Activated naive CD8-positive, alpha-beta T cell treated with anti-CD3 and anti-CD28 coated beads for 36 hours (primary cell): Measurements from ENCODE around the gene ADRA2A. TPM values are rescaled to one million over a fixed set of nuclear protein-coding genes. Genes with fewer than 3 reads are reported as not detected.

Source experiments
- DNase-seq: peaks from one replicate; pipeline ENCODE4 v3.0.0; 2021
- H3K27ac Mint-ChIP-seq: one replicate; pipeline ENCODE4 v1.8.0; 2022; ENCODE audit warnings: mild to moderate bottlenecking, moderate library complexity, mixed read lengths
- H3K27me3 Mint-ChIP-seq: one replicate; pipeline ENCODE4 v1.8.0; 2022; ENCODE audit warnings: mild to moderate bottlenecking, mixed read lengths
- H3K36me3 Mint-ChIP-seq: one replicate; pipeline ENCODE4 v1.8.0; 2021; ENCODE audit warnings: mild to moderate bottlenecking, mixed read lengths
- H3K4me1 Mint-ChIP-seq: one replicate; pipeline ENCODE4 v1.8.0; 2021; ENCODE audit warnings: mixed read lengths
- H3K4me3 Mint-ChIP-seq: one replicate; pipeline ENCODE4 v1.8.0; 2022; ENCODE audit warnings: mild to moderate bottlenecking, moderate library complexity, mixed read lengths
- H3K9me3 Mint-ChIP-seq: one replicate; pipeline ENCODE4 v1.8.0; 2022; ENCODE audit warnings: mixed read lengths
- total RNA-seq, 2 experiments: library from RNA; stranded (reverse); gene quantifications; one replicate each; pipeline ENCODE4 v1.2.3, GENCODE V29; 2021

Gene ADRA2A
- not detected for total RNA-seq

DNA sequence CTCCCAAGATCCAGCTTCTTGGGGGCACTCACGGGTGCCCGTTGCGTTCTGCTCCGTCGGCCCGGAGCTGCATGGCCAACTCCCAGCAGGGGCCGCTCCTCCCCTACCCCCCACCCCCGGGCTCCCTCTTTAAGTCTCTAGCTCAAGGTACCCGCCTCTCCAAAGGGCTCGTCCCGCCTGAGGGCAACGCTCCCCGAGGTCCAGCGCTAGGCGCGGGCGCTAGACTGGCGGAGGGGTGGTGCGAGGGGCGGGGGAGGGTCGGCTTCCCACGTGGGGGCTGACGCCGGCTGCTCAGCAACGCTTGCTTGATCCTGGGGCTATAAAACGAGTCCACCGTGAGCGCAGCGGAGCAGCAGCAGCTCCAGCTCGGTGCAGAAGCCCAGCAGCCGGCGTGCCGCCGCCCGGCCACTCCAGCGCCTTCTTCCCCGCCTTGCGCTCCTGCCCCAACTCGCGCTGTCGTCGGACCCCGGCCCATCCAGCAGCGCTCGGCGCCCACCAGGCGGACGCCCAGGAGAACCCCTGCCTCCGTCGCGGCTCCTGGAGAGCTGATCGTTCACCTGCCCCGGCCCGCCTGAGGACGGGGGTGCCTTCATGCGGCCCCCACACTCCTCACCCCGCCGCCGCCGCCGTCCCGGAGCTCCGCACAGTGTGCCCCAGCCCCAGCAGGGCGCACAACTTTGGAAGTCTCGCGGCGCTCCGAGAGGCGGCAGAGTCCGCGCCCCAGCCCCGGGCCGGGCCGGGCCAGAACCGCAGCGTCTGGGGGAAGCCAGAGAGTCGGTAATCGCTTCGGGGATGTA lies at the start of gene ADRA2A:
Gene ADRA2A (plus strand): TSS at position 348 of the 797 bp plus-strand sequence. CDS start 968 bp downstream, outside the sequence.
- Mint-ChIP-seq H3K4me1 (peaks cover 4% of the 10 kb centered on the region), H3K9me3 (peaks cover 2% of the 10 kb centered on the region), H3K27me3 (peaks cover 75% of the 10 kb centered on the region), H3K4me3 (peak within 1 kb of the TSS; percentile 71), H3K36me3 (peaks cover 2% of the 10 kb centered on the region), H3K27ac (no peak within 1 kb of the TSS)
- peak; percentile 33 for DNase-seq

DNA sequence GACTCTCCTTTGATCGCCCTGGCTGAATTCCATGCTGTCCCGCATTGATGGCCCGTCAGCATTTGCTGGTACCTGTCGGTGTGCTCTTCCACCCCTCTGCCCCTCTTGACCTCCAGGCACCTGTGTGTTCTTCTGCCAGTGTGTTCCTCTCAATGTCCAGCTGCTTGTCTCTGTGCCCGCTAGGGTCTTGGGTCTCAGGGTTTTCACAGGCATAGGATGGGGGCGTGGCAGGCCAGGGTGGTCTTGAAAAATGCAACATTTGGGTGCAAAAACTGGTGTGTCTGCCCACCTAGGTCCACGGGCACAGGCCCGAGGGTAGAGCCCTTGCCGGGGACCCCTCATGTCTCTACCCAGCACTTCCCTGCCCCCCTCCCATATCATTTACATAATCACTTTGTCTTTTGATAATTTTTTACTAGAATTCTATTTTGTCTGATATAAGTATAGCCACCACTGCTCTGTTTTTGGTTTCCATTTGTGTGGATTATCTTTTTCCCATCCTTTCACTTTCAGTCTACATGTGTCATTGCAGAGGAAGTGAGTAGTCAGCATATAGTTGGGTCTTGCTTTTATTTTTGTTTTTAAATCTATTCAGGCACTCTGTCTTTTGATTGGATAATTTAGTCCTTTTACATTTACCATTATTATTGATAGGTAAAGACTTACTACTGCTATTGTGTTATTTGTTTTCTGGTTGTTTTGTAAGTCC lies 46.6 kb upstream of the ADRA2A start:
- H3K4me3 Mint-ChIP-seq: no peak overlapping the region
- H3K36me3 Mint-ChIP-seq: peaks cover 31% of the 10 kb centered on the region
- no peaks in the 10 kb centered on the region for H3K27me3 Mint-ChIP-seq
- DNase-seq: no peak
- peaks cover 42% of the 10 kb centered on the region for H3K9me3 Mint-ChIP-seq
- no peak overlapping the region for H3K27ac Mint-ChIP-seq
- H3K4me1 Mint-ChIP-seq: peaks cover 8% of the 10 kb centered on the region

DNA sequence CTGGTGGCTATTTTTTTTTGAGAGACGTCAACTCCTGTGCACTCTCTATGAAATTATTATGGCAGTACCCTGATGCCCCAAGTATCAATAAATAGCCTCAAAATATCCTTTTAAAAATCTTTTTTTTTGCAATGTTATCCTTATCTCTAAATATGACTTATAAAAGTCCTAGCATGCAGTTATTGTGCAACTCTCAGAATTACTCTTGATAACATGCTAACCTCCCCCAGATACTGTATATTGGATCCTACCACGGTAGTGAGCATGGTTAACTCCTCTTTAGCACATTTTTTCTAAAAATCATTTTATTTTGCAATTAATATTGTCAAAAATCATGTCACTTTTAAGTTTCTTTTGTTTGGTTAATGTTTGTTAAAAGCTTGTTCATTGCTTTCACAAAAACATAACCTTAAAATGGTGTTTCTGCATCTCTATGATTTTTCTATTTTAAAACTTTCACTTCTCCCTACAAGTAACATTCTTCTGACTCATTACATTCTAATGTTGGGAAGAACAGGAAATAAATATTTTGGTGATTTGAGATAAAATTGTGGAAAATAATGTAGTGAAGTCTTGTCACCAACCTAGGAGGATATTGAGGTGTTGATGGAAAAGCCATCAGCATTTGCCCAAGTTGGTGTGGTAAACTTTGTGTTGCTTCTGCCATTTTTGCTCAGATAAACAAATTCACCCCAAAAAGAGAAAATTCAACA lies 42.1 kb upstream of the ADRA2A start:
- peaks cover 34% of the 10 kb centered on the region for H3K9me3 Mint-ChIP-seq
- H3K27me3 Mint-ChIP-seq: peaks cover 3% of the 10 kb centered on the region
- no peak overlapping the region for H3K4me3 Mint-ChIP-seq
- H3K36me3 Mint-ChIP-seq: peaks cover 32% of the 10 kb centered on the region
- DNase-seq: no peak
- H3K27ac Mint-ChIP-seq: no peak overlapping the region
- peaks cover 8% of the 10 kb centered on the region for H3K4me1 Mint-ChIP-seq

DNA sequence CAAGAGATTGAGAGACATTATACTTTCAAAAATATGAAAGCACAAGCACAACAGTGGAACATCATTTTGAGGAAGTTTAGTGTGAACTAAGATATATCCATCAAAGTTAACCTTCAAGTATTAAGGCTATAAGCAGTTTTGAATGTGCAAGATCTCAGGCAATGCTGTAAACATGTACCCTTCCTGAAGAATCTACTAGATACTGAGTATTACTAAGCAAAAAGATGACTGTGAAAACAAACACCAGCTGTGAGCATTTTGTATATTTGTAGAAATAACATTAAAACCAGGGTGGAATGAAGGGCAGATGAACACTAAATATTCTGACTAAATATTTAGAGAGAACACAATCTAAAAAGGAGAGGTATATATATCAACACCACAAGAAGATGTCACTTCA lies 41.3 kb upstream of the ADRA2A start:
- Mint-ChIP-seq H3K36me3 (peaks cover 29% of the 10 kb centered on the region), H3K9me3 (peaks cover 38% of the 10 kb centered on the region)

DNA sequence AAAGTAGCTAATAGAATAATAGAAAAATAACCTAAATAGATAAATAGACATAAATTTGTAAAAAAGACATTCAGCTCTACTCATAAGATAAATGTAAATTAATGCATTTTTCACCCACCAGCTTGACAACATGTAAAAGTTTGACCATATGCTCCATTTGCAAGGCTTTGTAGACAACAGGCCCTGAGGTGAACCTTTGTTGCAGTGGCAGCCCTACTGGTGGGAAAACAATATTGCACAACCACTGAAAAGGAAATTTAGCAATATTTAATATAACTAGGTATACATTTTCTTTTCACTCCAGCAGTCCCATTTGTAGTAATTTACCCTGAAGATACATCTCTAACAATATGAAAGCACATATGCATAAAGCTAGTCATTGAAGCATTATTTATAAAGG lies 39.0 kb upstream of the ADRA2A start:
- Mint-ChIP-seq H3K4me3 (no peak overlapping the region), H3K36me3 (peaks cover 21% of the 10 kb centered on the region), H3K27ac (no peak overlapping the region), H3K27me3 (peaks cover 8% of the 10 kb centered on the region), H3K9me3 (peaks cover 37% of the 10 kb centered on the region), H3K4me1 (no peaks in the 10 kb centered on the region)
- DNase-seq: no peak

More for the DNA sequence above, 41.3 kb upstream of the ADRA2A start:
- H3K4me3 Mint-ChIP-seq: no peak overlapping the region
- H3K27ac Mint-ChIP-seq: no peak overlapping the region
- no peak for DNase-seq
- H3K4me1 Mint-ChIP-seq: peaks cover 2% of the 10 kb centered on the region
- peaks cover 5% of the 10 kb centered on the region for H3K27me3 Mint-ChIP-seq

DNA sequence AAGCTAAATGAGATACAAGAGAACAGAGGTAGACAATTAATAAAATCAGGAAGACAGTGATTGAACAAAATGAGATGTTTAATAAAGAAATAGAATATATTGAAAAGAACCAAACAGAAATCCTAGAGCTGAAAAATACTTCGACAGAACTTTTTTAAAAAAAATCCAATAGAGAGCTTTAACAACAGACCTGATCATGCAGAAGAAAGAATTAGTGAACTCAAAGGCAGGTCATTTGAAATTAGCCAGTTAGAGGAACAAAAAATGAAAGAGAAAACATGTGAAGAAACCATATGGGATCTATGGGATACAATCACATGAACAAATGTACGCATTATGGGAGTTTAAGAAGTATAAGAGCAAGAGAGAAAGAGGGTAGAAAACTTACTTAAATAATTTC lies 37.3 kb upstream of the ADRA2A start:
- Mint-ChIP-seq H3K27ac (no peak overlapping the region), H3K36me3 (peaks cover 13% of the 10 kb centered on the region), H3K4me1 (no peaks in the 10 kb centered on the region), H3K4me3 (no peak overlapping the region), H3K9me3 (peaks cover 27% of the 10 kb centered on the region), H3K27me3 (peaks cover 8% of the 10 kb centered on the region)
- no peak for DNase-seq

DNA sequence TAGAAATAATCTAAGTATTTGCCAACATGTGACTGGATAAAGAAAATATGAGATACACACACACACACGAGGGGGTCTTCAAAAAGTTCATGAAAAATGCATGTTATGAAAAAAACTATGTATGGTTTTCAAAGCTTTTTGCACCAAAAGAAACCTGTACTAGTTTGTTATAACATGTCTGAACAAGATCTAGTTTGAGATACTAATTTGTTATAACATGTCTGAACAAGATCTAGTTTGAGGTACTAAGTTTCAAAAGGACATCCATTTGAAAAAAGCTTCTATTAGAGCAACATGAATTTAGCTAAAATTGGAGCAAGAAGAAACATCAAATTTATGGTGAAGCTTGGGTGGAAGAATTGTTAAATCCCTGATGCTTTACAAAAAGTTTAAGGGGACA lies 19.8 kb upstream of the ADRA2A start:
- H3K4me3 Mint-ChIP-seq: no peak overlapping the region
- DNase-seq: no peak
- peaks cover 14% of the 10 kb centered on the region for H3K27me3 Mint-ChIP-seq
- H3K27ac Mint-ChIP-seq: no peak overlapping the region
- peaks cover 21% of the 10 kb centered on the region for H3K9me3 Mint-ChIP-seq
- peaks cover 3% of the 10 kb centered on the region for H3K36me3 Mint-ChIP-seq
- no peaks in the 10 kb centered on the region for H3K4me1 Mint-ChIP-seq

DNA sequence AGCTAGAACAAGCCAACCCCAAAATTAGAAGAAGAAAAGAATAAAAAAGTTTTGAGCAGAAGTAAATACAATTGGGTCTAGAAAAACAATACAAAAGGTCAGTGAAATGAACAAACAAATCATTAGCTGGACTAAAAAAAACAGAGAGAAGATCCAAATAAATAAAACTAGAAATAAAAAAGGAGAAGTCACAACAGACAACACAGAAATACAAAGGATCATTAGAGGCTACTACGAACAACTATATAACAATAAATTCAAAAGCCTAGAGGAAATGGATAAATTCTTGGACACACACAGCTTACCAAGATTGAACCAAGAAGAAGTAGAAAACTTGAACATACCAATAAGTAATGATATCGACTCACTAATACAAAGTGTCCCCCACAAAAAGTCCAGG lies 13.4 kb upstream of the ADRA2A start:
- no peak for DNase-seq
- Mint-ChIP-seq H3K27ac (no peak overlapping the region), H3K27me3 (peaks cover 26% of the 10 kb centered on the region), H3K4me1 (no peaks in the 10 kb centered on the region), H3K4me3 (no peak overlapping the region), H3K36me3 (peaks cover 3% of the 10 kb centered on the region), H3K9me3 (peaks cover 11% of the 10 kb centered on the region)

DNA sequence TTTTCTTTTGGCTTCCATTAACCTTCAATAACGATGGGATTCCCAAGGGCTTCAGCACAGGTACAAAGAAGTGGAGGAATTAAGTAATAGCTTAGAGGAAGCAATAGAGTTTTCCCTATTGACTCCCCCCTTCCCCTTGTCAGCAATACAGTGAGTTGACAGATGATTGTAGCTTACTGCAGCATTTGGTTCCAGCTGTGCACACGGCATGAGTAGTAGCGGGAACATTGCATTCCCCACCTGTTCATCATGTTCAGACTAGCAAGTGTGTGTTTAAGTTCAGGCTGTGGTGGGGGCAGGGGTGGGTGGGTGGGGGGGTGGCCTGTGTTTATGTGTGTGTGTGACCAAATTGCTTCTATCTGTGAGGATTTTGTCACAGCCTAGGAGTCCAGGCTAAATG lies 4.6 kb upstream of the ADRA2A start:
- Mint-ChIP-seq H3K4me3 (no peak overlapping the region), H3K36me3 (no peaks in the 10 kb centered on the region), H3K4me1 (peaks cover 4% of the 10 kb centered on the region), H3K27ac (no peak overlapping the region), H3K9me3 (peaks cover 5% of the 10 kb centered on the region), H3K27me3 (peaks cover 64% of the 10 kb centered on the region)
- no peak for DNase-seq

DNA sequence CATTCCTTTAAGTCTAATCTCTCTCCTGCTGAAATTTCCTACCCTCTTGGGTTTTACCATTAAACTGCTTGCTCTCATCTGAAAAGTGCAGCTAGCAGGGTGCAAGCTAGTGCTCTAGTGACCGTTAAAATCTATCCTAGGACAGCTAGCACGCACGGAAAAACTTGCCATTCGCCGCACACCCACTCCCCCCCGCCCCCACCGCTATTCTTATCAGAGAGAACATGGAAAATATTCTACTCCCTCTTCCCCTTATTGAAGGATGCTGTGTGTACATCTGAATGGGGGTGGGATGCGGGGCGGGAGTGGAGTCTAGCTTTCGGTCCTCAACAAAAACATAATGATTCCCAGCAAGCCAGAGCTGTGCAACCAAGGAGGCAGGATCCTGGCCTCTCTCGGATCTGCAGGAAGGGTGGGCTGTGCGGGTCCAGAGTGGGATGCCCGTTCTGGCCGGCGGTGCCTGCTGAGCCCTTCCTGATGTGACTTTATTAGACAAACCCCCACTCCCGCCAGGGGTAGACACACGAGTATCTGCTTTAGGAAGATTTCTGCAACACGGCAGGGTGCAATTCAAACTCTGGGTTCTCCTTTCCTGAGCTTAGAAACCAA lies 1.1 kb upstream of the ADRA2A start:
- H3K36me3 Mint-ChIP-seq: peaks cover 2% of the 10 kb centered on the region
- H3K4me3 Mint-ChIP-seq: peak overlapping the region; percentile 71
- H3K27me3 Mint-ChIP-seq: peaks cover 78% of the 10 kb centered on the region
- DNase-seq: no peak
- H3K9me3 Mint-ChIP-seq: peaks cover 2% of the 10 kb centered on the region
- peaks cover 4% of the 10 kb centered on the region for H3K4me1 Mint-ChIP-seq
- H3K27ac Mint-ChIP-seq: no peak overlapping the region

DNA sequence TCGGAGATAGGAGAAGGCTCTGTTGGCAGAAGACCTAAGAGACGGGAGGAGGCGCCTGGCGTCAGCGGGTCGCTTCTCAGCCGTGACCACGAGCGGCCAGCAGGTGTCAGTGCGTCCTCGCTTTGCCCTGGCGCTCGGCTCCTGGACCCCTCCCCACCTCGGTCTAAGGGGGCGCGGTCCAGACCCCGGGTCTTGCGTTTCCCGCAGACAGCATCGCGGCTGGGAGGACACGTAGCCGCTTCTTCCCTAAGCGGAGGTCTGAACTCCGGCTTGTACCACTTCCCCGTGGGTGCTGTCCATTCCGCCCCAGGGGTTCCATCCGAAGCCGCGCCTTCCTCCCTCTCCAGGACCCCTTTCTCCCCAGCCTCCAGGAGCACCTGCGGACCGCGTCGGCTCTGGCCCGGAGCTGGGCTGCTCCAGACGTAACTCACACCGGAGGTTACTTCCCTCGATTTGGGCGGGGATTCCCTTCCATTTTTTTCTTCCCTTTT lies 593 bp upstream of the ADRA2A start:
- Mint-ChIP-seq H3K36me3 (peaks cover 2% of the 10 kb centered on the region), H3K27ac (no peak overlapping the region), H3K9me3 (peaks cover 2% of the 10 kb centered on the region), H3K4me3 (peak overlapping the region; percentile 71), H3K4me1 (peaks cover 4% of the 10 kb centered on the region), H3K27me3 (peaks cover 74% of the 10 kb centered on the region)
- peak; percentile 64 for DNase-seq

DNA sequence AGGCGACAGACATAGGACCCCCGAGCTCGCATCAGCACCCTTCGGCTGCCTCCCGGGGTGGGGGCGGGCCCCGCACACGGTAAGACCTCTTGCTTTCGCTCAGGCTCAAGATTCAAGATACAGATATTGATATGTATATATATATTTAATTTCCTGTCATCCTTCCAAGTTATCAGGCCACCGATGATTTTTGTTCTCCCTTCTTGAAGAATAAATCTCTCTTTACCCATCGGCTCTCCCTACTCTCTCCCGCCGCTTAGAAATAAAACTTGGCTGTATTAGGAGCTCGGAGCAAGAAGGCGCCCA lies 603 bp downstream of the ADRA2A start:
- Mint-ChIP-seq H3K9me3 (peaks cover 2% of the 10 kb centered on the region), H3K36me3 (peaks cover 2% of the 10 kb centered on the region), H3K4me1 (peaks cover 4% of the 10 kb centered on the region), H3K27me3 (peaks cover 72% of the 10 kb centered on the region), H3K27ac (no peak overlapping the region), H3K4me3 (peak overlapping the region; percentile 71)
- DNase-seq: no peak

DNA sequence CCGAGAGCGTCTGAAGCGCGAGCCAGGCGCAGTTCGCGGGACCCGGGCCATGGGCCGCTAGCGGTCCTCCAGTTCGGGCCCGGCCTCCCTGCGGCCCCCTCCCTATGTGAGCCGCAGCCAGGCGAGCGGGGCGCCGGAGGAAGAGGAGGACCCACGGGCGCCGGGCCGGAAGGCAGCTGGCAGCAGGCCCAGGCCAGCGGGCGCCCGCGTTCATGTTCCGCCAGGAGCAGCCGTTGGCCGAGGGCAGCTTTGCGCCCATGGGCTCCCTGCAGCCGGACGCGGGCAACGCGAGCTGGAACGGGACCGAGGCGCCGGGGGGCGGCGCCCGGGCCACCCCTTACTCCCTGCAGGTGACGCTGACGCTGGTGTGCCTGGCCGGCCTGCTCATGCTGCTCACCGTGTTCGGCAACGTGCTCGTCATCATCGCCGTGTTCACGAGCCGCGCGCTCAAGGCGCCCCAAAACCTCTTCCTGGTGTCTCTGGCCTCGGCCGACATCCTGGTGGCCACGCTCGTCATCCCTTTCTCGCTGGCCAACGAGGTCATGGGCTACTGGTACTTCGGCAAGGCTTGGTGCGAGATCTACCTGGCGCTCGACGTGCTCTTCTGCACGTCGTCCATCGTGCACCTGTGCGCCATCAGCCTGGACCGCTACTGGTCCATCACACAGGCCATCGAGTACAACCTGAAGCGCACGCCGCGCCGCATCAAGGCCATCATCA lies 1.1 kb downstream of the ADRA2A start:
- peak; percentile 34 for DNase-seq

DNA sequence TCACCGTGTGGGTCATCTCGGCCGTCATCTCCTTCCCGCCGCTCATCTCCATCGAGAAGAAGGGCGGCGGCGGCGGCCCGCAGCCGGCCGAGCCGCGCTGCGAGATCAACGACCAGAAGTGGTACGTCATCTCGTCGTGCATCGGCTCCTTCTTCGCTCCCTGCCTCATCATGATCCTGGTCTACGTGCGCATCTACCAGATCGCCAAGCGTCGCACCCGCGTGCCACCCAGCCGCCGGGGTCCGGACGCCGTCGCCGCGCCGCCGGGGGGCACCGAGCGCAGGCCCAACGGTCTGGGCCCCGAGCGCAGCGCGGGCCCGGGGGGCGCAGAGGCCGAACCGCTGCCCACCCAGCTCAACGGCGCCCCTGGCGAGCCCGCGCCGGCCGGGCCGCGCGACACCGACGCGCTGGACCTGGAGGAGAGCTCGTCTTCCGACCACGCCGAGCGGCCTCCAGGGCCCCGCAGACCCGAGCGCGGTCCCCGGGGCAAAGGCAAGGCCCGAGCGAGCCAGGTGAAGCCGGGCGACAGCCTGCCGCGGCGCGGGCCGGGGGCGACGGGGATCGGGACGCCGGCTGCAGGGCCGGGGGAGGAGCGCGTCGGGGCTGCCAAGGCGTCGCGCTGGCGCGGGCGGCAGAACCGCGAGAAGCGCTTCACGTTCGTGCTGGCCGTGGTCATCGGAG lies 1.8 kb downstream of the ADRA2A start:
- DNase-seq: no peak
- Mint-ChIP-seq H3K27ac (no peak overlapping the region), H3K27me3 (peaks cover 60% of the 10 kb centered on the region), H3K4me1 (peaks cover 4% of the 10 kb centered on the region), H3K36me3 (peaks cover 2% of the 10 kb centered on the region), H3K9me3 (peaks cover 2% of the 10 kb centered on the region), H3K4me3 (peak overlapping the region; percentile 37)

More for the DNA sequence above, 1.1 kb downstream of the ADRA2A start:
- Mint-ChIP-seq H3K27me3 (peaks cover 67% of the 10 kb centered on the region), H3K4me1 (peaks cover 4% of the 10 kb centered on the region), H3K9me3 (peaks cover 2% of the 10 kb centered on the region), H3K36me3 (peaks cover 2% of the 10 kb centered on the region), H3K4me3 (peak overlapping the region; percentile 71), H3K27ac (no peak overlapping the region)
